NCI-H2196 treated with DMSO at 0.1 percent for 48 hours (cell line): ENCODE measurements around the gene CRIP1.

Experiments used
- DNase-seq: peaks from one replicate; lab custom pipeline; 2025; ENCODE audit not compliant: unreplicated experiment; lab: John Stamatoyannopoulos, UW

The CRIP1 gene

DNA sequence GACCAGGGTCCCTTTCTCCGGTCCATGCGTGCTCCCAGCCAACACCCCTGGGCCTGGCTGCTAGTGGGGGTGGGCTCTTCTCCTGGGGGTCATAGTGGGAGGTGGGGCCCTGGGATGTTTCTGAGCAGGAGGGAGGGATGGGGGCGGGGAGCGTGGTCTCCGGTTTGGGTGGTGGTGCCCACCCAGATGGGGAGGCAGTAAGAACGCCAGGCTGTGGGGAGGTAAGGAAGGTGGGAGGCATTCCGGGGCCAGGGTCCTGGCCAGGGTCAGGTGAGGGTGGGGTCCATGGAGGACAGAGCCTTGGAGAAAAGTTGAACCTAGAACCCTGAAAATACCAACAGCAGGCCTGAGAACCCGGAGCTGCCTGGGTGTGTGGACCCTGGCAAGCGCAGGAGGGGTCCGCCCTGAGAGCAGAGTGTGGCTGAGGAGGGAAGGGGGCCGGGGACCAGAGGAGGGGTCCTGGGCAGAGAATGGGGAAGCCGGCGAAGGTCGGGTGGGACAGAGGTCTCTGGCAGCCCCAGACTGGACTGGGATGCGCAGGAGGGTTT is 6.4 kb upstream of the CRIP1 start:
- DNase-seq, result no peak

DNA sequence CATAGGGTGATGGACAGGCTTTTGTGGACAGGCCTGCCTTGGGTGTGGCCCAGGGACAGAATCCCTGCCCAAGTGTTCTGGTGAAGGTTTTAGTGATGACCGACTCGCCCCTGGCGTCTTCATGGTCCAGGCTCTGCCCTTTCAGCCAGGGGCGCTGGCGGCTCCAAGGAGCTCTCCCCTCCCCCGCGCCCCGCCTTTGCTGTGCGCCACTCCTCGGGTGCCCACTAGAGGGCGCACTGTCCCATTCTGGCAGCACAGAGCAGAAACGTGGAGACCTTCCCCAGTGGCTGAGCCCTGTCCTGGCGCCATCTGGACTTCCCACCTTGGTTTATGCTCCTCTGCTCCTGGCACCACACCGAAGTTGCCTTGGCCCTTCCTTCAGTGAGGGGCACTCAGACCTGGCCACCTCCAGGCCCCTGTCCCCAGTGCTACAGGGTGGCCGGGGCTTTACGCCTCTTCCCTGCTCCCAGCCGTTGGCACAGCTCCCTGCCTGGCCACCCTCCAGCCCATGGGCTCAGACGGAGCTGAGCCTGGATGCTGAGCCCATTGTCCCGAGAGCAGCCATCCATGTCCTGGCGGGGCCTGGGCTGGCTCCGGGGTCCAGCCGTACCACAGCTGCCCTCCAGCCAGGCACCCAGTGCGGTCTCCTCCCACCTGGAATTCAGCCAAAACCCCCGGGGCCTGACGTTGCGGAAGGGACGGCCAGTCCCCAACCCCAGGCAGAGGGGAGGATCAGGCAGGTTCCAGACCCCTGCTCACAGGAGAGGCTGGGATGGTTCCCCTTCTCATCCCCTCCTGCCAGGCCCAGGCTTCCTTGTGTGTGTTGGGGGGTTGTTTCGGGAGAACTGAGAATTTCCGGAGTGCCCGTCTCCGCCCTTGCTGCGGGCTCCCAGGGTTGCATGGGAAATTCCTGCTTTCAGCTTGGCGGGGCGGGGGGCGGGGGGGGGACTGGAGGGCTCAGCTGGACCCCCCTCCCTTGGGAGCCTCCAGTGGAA is 5.6 kb upstream of the CRIP1 start:
- DNase-seq, result peak; percentile 62

DNA sequence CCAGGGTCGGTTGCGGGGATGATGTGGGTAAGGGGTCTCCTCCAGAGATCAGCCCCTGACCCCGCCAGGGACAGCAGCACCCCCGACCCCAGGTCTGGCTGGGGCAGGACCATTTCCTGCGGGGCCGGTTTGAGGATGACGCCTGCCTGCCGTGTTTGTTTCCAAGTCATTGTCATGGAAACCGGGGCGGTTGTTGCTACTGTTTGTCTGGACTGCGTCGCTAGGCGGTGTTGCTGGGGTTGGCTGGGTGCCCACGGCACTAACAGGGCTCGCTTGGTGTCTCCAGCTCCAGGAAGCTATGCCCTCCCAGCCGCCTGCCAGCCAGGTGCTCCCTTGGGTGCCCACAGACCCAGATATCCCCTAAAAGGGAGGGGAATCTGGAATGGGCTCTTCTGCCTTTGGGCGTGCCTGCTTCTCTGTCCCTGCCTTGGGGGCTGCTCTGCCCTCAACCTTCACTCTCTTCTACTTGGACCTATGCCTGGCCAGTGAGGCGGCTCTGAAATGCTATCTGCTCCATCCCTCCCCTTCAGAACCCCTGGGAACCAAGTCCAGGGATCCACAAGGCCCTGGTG is 4.7 kb upstream of the CRIP1 start:
- peak; percentile 69 for DNase-seq

DNA sequence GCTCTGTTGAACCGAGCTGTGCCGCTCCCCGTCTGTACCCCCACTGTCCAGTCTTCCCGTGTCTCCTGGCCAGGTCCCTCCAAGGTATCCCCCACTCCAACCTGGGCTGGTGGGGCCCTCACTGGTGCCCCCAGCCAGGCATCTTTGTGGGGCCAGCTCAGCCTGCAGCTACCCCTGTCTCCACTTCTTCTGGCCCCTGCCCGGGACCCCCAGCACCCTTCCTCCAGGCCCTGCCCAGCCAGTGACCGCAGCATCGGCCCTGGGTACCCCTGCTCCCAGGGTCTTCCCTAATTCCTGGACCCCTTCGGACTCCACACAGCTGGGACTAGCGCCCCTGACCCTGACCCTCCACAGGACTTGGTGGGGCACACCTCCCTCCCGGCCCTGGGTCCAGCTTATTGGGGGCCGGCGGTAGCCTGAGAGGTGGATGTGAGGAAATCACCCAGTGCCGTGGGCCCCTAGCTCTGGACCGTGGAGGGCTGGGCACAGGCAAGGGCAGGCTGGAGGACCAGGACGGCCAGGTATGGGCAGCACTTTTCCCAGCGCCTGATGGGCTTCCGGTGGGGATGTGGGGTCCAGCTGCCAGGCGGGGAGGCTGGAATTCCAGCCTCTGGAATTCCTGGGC is 4.1 kb upstream of the CRIP1 start:
- DNase-seq, result no peak

DNA sequence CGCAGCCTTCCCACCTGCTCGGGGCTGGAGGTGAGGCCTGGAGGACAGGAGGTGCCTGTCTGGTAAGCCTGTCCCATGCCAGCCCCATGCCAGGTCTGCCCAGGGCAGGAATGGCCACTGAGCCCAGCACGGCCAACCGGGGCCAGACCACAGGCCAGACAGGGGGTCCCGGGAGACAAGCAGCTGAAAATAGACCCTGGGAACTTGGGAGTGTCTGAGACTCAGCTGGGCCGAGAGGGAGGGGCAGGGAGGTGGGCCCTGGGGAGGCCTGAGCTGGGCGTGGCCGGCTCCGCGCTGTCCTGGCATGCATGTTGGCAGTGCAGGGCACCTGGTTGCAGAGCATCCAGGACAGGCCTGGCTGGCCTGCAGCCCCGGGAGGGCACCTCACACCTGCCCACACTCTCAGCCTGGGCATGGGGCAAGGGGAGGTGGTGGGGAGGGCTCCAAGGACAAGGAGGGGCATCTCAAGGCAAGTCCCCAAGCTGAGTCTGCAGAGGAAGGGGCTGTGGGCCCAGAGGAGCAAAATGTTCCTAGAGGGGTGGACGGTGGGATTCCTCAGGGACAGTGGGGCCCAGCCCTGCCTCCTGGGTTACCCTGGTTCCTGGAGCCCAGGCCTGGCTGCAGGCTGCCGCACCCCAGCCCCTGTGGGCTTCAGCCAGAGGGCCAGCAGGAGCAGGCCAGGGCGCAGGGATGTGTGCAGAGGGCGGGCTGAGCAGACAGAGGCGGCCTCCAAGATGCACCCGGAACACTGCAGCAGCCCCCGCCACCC is 3.2 kb upstream of the CRIP1 start:
- DNase-seq, result no peak

DNA sequence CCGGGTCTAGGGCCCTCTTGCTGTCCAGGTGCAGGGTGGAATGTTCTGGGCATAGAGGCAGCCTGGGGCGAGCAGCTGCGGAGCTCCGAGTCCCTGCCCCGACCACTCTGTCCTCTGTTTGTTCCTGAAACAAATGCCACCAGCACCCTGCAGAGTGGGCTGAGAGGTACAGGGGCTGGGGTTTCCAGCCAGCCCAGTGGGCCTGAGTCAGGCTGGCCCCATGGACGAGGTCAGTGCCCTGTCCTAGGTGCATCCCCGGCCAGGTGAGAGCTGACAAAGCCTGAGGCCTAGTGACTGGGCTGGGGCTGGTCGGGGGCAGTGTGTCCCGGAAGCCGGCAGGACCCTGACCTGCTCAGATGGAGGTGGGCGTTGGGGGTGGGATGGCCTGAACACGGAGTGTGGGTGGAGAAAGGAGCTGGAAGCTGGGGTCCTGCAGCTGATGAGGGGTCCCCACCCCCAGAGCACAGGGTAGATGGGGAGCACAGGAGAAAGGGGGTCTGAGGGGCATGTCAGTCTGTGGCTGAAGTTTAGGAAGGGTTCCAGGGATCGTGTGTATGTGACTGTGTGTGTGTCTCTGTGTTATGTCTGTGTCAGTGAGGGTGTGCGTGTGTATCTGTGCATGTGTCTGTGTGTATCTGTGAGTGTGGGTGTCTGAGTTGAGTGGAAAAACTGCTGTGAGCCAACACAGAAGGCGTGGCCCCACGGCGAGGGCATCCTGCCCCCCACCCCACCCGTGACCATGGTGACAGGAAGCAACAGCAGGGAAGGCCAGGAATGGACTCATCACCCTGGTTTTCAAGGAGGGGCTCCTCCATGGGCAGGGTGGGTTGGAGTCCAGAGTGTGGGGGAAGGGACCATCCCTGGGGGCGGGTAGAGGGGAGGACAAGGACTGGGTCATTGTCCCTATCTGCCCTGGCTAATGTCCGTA is 2.4 kb upstream of the CRIP1 start:
- DNase-seq, result no peak

DNA sequence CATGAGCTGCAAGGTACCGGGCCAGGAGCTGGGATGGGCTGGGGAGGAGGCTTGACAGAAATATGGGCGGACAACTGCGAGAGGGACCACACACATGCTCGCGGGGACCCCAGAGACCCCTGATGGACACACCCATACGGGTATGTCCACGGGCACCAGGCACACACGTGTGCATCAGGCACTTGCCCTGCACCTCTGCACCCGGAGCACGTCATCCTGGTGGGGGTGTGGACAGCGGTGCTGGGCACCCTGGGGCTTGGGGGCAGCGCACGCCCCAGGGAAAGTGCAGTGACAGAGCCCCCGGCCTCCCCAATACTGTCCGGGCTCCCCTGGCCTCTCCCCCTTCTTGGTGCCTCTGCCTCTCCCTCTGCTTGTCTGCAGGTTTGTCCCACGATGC is 1.7 kb upstream of the CRIP1 start:
- DNase-seq, result no peak

DNA sequence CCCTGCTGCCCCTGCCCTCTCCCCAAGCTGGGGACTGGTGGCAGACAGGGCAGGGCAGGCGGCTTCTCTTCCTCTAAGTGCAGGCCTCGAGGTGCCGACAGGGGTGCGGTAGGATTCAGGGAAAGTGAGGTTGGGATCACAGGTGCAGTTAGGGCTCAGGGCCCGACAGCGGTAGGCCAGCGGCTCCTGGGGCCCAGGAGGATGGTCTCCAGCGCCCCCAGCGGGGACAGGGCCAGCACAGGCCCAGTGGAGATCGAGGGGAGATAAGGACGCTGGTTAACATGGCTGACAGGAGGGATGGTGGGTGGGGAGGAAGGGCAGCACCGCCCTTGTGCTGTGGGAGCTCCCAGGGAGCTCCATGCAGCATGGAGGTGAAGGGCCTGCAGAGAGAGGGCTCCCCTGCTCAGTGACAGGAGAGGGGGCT is 935 bp upstream of the CRIP1 start:
- DNase-seq, result no peak

DNA sequence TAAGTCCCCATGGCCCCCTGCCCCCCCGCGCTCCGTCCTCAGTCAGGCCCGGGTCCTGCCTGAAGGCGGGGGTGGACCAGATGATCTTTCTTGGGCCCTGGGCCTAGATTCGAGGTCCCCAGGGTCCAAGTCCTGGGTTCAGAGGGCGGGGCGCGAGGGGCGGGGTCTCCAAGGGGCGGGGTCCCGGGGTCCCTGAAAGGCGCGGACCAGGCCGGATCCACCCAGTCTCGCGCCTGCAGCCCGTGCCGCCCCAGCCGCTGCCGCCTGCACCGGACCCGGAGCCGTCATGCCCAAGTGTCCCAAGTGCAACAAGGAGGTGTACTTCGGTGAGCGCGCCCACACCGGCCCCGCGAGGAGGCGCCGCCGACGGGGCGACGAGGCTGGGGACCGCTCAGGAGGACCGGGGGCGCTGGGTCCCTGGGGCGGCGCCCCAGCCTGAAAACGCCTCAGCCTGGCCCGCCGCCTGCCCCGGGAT is 325 bp downstream of the CRIP1 start:
- DNase-seq, result no peak

DNA sequence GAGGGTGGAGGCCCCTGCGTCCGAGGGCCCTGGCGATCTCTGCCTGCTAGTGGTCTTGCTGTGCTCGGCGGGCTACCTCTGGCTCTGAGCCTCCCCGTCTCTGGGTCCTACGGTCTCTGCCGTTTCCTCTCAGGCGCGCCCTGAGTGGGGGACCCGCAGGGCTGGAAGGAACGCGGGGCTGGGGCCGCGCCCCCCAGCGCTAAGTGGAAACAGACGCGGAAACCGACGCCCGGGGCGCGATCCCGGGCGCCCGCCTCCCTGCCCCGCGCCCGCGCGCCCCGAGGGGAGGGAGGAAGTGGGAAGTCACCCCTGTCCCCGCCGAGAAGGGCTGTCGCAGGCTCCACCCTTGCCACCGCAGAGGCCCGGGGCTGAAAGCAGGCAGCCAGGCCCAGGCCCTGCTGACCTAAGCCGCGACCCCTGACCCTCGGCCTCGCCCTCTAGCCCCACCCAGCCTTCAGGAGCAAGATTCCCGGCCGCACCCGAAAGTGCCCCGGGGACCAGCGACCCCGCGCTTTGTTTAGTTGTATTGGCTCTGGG is 831 bp downstream of the CRIP1 start:
- no peak for DNase-seq

DNA sequence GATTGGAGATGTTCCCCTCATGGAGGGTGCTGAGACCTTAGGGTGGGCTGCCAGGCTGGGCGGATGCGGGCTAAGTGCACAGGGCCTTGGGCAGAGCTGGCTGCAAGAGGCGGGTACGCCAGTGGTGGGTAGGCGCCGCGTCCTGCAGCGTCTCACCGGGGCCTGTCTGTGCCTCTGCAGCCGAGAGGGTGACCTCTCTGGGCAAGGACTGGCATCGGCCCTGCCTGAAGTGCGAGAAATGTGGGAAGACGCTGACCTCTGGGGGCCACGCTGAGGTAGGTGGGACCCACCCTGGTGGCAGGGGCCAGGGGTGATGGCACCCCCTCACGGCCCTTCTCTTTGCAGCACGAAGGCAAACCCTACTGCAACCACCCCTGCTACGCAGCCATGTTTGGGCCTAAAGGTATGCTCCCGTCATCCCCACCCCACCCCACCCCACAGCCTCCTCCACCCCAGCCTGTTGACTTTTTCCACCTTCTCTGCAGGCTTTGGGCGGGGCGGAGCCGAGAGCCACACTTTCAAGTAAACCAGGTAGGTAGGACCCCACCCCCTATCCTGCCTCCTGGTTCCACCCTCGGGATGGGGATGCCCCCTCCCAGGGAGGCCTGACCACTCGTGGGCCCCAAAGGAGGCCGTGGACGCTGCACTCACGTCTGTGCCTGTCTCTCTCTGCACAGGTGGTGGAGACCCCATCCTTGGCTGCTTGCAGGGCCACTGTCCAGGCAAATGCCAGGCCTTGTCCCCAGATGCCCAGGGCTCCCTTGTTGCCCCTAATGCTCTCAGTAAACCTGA is 1.5 kb downstream of the CRIP1 start:
- DNase-seq, result no peak

DNA sequence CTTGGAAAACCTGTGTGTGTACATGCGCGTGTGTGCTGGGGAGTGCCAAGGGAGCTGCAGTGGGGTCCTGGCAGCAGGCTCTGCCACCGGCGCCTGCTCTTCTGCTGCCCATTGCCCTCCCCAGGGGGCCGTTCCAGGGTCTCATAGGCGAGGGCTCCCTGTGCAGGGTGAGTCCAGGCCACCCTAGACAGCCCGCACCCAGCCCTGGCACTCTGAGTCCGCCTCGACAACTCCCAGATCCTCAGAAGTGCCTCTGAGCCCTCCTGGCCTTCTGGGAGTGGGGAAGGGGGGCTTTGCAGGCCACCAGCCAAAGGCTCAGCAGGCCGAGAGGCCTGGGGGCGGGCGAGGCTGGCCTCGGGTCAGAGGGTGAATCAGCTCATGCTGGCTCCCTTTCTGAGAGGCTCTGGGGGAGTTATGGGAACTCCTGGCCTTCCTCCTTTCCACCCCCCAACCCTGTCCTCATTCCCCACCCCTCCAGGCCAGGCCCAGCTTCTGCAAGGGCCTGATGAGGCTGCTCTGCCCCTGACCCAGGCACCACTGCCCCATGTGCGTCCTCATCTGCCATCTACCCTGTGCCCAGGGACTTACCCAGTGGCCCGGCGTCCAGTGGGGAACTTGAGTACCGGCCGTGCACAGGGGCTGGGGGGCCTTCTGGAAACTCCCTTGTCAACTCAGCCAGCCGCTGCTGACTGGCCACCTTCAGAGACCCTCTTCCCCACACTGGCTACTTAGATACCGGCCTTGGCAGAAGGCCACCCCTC is 2.3 kb downstream of the CRIP1 start:
- DNase-seq, result no peak

DNA sequence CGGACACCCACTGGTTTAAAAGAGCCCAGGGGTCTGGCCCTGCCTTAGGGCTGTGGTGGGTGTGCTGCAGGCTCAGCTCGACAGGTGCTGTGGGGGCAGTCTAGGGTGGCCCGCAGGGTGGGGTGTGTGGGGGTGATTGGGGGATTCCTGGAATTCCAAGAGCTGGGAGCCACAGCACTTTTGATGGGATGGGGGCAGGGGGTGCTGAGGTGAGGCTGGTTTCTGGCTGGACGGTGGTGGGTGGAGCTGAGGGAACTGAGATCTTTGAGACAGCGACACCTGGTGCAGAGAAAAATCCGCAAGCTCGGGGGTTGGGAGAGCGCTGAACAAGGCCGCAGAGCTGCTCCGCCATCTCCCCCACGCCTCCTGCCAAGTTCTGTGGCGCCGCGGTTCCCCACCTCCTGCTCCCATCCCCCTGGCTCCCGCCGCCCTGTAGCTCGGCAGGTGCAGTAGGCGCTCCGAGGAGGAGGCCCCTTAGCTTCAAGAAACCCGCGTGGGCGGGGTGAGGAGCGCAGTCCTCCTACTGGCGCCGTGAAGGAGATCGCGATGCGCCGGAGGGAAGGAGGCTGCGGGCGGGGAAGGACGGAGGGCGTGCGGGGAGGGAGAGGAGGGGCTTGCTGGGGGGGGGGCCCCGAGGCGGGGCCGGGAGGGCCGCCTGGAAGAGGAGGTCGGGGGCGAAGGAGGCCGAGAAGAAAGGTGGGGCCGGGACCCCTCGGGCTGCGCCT is 3.0 kb downstream of the CRIP1 start:
- DNase-seq, result peak; percentile 63

DNA sequence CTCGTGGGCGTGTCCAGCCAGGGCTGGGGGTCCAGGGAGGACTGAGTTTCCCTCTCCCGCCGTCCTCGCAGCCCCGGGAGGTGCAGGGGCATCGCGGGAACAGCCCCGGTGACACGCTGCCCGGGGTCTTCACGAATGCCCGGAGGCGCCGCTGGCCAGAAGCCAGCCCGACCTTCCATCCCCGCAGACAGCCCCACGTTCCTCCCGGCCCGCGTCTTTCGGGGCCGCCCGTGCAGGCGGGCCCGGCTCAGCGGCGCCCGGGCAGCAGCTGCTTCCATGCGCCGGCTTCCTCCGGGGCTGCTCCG is 3.5 kb downstream of the CRIP1 start:
- no peak for DNase-seq

DNA sequence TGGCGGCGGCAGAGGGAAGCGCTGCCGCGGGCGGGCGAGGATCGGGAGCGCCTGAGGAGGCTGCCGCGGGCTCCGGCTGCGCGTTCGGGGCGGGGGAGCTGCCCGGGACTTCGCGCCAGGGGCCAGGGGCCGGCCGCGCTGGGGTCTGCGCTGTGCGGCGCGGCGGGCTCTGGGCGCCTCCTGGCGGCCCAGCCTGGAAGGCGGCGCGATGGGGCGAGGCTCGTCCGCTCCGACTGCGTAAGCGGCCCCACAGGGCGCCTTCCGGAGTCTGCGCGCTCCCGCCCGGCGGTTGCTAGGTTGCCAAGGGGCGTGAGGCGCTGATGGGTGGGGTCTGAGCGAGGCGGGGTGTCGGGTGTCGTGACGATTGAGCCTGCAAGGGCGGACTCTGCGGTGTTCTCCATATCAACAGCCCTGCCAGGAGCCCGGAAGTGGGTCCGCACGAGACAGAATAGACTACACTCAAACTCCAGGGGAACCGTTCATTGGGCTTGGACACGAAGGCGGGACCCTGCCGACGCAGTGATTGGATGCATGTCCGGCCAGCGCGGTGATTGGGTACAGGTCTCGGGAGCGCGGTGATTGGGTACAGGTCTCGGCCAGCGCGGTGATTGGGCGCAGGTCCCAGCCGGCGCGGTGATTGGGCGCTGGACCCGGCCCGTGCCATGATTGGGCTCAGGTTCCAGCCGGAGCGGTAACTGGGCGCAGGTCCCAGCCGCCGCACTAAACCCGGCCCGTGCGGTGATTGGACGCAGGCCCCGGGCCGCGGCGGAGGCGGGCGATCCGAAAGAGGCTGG is 4.1 kb downstream of the CRIP1 start, which contains the start of gene TEDC1:
Gene TEDC1 (plus strand): TSS at position 675 of the 794 bp plus-strand sequence. CDS start 130 bp downstream, outside the sequence.
- DNase-seq, result peak; percentile 94

DNA sequence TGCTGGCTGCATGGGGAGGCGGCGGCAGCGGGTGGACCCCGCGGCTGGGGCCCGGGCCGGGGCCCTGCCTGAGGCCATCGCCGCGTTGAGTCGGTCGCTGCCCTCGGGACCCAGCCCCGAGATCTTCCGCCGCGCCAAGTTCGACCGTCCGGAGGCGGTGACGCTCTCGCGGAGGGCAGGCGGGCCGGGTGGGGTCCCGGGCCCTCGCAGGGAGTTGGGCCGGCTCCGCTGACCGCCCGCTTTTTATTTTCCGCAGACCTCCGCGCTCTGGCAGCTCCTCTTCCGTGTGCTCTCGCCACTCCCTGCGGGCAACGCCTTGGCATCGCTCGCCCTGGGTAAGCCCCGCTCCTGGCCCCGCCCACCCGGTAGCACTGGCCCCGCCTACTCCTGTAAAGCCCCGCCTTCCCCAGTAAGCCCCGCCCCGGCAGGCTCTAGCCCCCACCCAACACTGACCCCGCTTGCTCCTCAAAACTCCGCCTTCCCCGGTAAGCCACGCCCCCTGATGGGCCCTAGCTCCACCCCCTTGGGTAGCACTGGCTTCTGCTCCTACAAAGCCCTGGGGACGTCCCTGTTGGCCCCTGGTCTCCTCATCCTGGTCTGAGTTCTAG is 4.8 kb downstream of the CRIP1 start:
- DNase-seq, result peak; percentile 16
